ENCODE measurements around the gene FJX1.

Gene FJX1

GRCh38 chr11:35617316-35617686 lies 959 bp upstream of the FJX1 start:
- Mint-ChIP-seq H3K27me3 (peaks cover 58% of the 10 kb centered on the region), H3K4me1 (peaks cover 14% of the 10 kb centered on the region), H3K9me3 (no peaks in the 10 kb centered on the region)

DNA sequence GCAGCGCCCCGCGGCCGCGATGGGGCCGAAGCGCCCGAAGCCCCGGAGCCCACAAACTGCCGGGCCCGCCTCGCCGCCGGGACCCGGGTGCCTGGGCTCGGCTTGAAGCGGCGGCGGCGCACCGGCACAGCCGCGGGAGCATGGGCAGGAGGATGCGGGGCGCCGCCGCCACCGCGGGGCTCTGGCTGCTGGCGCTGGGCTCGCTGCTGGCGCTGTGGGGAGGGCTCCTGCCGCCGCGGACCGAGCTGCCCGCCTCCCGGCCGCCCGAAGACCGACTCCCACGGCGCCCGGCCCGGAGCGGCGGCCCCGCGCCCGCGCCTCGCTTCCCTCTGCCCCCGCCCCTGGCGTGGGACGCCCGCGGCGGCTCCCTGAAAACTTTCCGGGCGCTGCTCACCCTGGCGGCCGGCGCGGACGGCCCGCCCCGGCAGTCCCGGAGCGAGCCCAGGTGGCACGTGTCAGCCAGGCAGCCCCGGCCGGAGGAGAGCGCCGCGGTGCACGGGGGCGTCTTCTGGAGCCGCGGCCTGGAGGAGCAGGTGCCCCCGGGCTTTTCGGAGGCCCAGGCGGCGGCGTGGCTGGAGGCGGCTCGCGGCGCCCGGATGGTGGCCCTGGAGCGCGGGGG lies 346 bp downstream of the FJX1 start:
- Mint-ChIP-seq H3K27ac (no peak overlapping the region), H3K4me1 (peaks cover 14% of the 10 kb centered on the region), H3K36me3 (ENCODE audit: low read depth) (no peaks in the 10 kb centered on the region), H3K27me3 (peaks cover 64% of the 10 kb centered on the region), H3K9me3 (no peaks in the 10 kb centered on the region), H3K4me3 (no peak overlapping the region)
- ATAC-seq = peak; percentile 41
- peak; percentile 12 for DNase-seq

More at GRCh38 chr11:35617316-35617686, 959 bp upstream of the FJX1 start:
- ATAC-seq (no peak), DNase-seq (no peak)
- H3K4me3 Mint-ChIP-seq = peak overlapping the region; percentile 72
- H3K36me3 Mint-ChIP-seq (ENCODE audit: low read depth) = no peaks in the 10 kb centered on the region
- peak overlapping the region; percentile 42 for H3K27ac Mint-ChIP-seq

- peak overlapping the region; percentile 57 for H3K4me3 Mint-ChIP-seq
- ATAC-seq (peak; percentile 41), DNase-seq (peak; percentile 33)
- H3K27ac Mint-ChIP-seq = no peak overlapping the region
- no peaks in the 10 kb centered on the region for H3K9me3 Mint-ChIP-seq
- H3K4me1 Mint-ChIP-seq = peaks cover 14% of the 10 kb centered on the region
- peaks cover 67% of the 10 kb centered on the region for H3K27me3 Mint-ChIP-seq
- no peaks in the 10 kb centered on the region for H3K36me3 Mint-ChIP-seq (ENCODE audit: low read depth)
These were observed 1.0 kb downstream of the FJX1 start for GRCh38 chr11:35619116-35619854.

DNA sequence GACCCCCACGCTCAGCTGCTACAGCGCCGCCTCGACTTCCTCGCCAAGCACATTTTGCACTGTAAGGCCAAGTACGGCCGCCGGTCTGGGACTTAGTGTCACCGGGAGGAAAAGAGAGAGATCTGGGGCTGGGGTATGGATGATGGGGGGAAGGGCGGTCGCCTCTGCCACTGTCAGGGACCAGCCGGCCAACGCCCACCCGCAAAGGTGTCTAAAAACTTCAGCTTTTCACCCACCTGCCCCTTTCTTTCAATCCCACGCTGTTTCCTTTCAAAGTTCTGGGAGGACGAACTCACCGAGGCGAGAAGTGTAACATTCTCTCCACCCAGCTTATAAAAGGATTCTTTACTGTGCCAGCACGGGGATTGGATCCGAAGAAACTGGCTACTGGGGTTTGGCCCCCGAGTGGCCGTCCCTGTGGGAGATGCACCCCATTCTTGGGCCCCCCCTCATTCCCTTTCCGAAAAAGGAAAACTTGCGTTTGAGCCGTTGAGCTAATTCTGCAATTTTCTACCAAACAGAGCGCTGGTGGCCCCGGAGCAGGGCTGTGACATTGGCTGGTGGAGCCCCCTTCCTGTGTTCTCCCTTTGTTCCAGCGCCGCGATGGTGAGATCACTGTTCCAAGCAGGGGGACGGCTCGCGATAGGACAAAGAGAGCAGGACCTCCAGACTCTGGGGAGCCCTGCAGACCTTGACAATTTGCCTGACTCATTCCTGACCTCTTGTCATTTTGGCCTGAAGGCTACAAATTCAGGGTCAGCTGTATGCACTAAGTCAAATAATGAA lies 1.8 kb downstream of the FJX1 start:
- Mint-ChIP-seq H3K9me3 (no peaks in the 10 kb centered on the region), H3K27me3 (peaks cover 62% of the 10 kb centered on the region), H3K36me3 (ENCODE audit: low read depth) (no peaks in the 10 kb centered on the region), H3K4me1 (peaks cover 14% of the 10 kb centered on the region), H3K4me3 (peak overlapping the region; percentile 57), H3K27ac (no peak overlapping the region)
- ATAC-seq = no peak
- peak; percentile 11 for DNase-seq

GRCh38 chr11:35620795-35621194 lies 2.5 kb downstream of the FJX1 start:
- Mint-ChIP-seq H3K27me3 (peaks cover 60% of the 10 kb centered on the region), H3K4me1 (peaks cover 14% of the 10 kb centered on the region), H3K27ac (no peak overlapping the region), H3K4me3 (no peak overlapping the region), H3K36me3 (ENCODE audit: low read depth) (no peaks in the 10 kb centered on the region), H3K9me3 (no peaks in the 10 kb centered on the region)
- DNase-seq (no peak), ATAC-seq (no peak)

- no peak for ATAC-seq
- no peaks in the 10 kb centered on the region for H3K36me3 Mint-ChIP-seq (ENCODE audit: low read depth)
- no peak for DNase-seq
- no peak overlapping the region for H3K27ac Mint-ChIP-seq
- peaks cover 14% of the 10 kb centered on the region for H3K4me1 Mint-ChIP-seq
- no peak overlapping the region for H3K4me3 Mint-ChIP-seq
- peaks cover 63% of the 10 kb centered on the region for H3K27me3 Mint-ChIP-seq
- H3K9me3 Mint-ChIP-seq = no peaks in the 10 kb centered on the region
These were observed 3.4 kb downstream of the FJX1 start for GRCh38 chr11:35621620-35622019.

DNA sequence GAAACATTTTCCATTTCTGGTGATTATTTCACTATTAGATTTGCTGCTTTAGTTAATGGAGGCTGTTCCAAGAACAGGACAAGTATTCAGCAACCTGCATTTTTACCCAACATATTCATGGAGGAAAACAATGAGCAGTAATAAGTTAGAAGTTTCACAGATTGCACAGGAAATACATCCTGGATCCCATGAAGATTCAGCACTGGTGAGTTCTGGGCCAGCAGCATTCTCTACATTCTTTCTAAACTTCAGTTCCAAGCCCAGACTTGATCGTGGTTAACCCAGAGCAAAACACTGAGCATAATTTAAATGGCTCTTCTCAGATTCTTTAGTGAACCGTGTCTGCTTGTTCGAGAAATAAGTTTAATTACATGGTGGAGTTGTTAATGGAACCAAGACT lies 3.8 kb downstream of the FJX1 start:
- Mint-ChIP-seq H3K36me3 (ENCODE audit: low read depth) (no peaks in the 10 kb centered on the region), H3K27ac (no peak overlapping the region), H3K27me3 (peaks cover 63% of the 10 kb centered on the region), H3K4me3 (no peak overlapping the region), H3K4me1 (peaks cover 14% of the 10 kb centered on the region), H3K9me3 (no peaks in the 10 kb centered on the region)
- ATAC-seq (no peak), DNase-seq (no peak)

- DNase-seq (no peak), ATAC-seq (no peak)
- no peaks in the 10 kb centered on the region for H3K9me3 Mint-ChIP-seq
- no peak overlapping the region for H3K4me3 Mint-ChIP-seq
- peaks cover 10% of the 10 kb centered on the region for H3K4me1 Mint-ChIP-seq
- no peak overlapping the region for H3K27ac Mint-ChIP-seq
- H3K27me3 Mint-ChIP-seq = peaks cover 66% of the 10 kb centered on the region
- H3K36me3 Mint-ChIP-seq (ENCODE audit: low read depth) = no peaks in the 10 kb centered on the region
These were observed 5.4 kb downstream of the FJX1 start for GRCh38 chr11:35623621-35624168.

GRCh38 chr11:35624316-35624715 lies 6.1 kb downstream of the FJX1 start:
- Mint-ChIP-seq H3K9me3 (no peaks in the 10 kb centered on the region), H3K4me3 (no peak overlapping the region), H3K27me3 (peaks cover 70% of the 10 kb centered on the region), H3K4me1 (peaks cover 10% of the 10 kb centered on the region), H3K27ac (no peak overlapping the region), H3K36me3 (ENCODE audit: low read depth) (no peaks in the 10 kb centered on the region)
- DNase-seq (no peak), ATAC-seq (no peak)

- peaks cover 73% of the 10 kb centered on the region for H3K27me3 Mint-ChIP-seq
- no peaks in the 10 kb centered on the region for H3K9me3 Mint-ChIP-seq
- DNase-seq (no peak), ATAC-seq (no peak)
- H3K4me1 Mint-ChIP-seq = peaks cover 6% of the 10 kb centered on the region
- no peak overlapping the region for H3K4me3 Mint-ChIP-seq
- no peak overlapping the region for H3K27ac Mint-ChIP-seq
- H3K36me3 Mint-ChIP-seq (ENCODE audit: low read depth) = no peaks in the 10 kb centered on the region
These were observed 6.5 kb downstream of the FJX1 start for GRCh38 chr11:35624781-35625180.

GRCh38 chr11:35626501-35626900 lies 8.2 kb downstream of the FJX1 start:
- peaks cover 67% of the 10 kb centered on the region for H3K27me3 Mint-ChIP-seq
- ATAC-seq = no peak

GRCh38 chr11:35629511-35629910 lies 11.3 kb downstream of the FJX1 start:
- Mint-ChIP-seq H3K36me3 (ENCODE audit: low read depth) (no peaks in the 10 kb centered on the region), H3K27me3 (peaks cover 59% of the 10 kb centered on the region), H3K27ac (no peak overlapping the region), H3K4me3 (no peak overlapping the region), H3K4me1 (no peaks in the 10 kb centered on the region), H3K9me3 (no peaks in the 10 kb centered on the region)
- DNase-seq (no peak), ATAC-seq (no peak)

More at GRCh38 chr11:35626501-35626900, 8.2 kb downstream of the FJX1 start:
- no peaks in the 10 kb centered on the region for H3K9me3 Mint-ChIP-seq
- H3K27ac Mint-ChIP-seq = no peak overlapping the region
- no peak for DNase-seq
- no peak overlapping the region for H3K4me3 Mint-ChIP-seq
- no peaks in the 10 kb centered on the region for H3K36me3 Mint-ChIP-seq (ENCODE audit: low read depth)
- no peaks in the 10 kb centered on the region for H3K4me1 Mint-ChIP-seq

DNA sequence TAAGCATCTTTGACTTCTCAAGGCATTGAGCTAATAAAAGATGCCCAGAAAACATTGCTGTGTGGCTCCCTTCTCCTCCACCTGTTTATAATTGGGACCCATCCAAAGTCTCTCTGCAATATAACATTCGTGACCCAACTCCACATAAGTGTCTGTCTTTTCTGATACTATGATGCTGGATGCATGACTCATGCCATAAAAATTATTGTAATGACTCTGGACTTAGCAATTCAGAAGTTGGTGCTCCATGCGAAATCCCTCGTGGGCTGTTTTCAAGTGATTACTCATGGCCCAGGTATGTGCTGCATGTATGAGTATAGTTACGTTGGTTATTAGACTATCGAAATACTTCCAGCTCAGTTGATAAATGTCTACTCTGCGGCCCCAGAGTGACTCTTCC lies 11.7 kb downstream of the FJX1 start:
- Mint-ChIP-seq H3K36me3 (ENCODE audit: low read depth) (no peaks in the 10 kb centered on the region), H3K27ac (no peak overlapping the region), H3K4me3 (no peak overlapping the region), H3K9me3 (no peaks in the 10 kb centered on the region), H3K27me3 (peaks cover 59% of the 10 kb centered on the region), H3K4me1 (no peaks in the 10 kb centered on the region)
- DNase-seq = no peak
- ATAC-seq = no peak

- no peak for DNase-seq
- Mint-ChIP-seq H3K27me3 (peaks cover 54% of the 10 kb centered on the region), H3K4me1 (no peaks in the 10 kb centered on the region)
These were observed 13.6 kb downstream of the FJX1 start for GRCh38 chr11:35631891-35632290.

More at GRCh38 chr11:35631891-35632290, 13.6 kb downstream of the FJX1 start:
- no peaks in the 10 kb centered on the region for H3K9me3 Mint-ChIP-seq
- H3K27ac Mint-ChIP-seq = no peak overlapping the region
- no peaks in the 10 kb centered on the region for H3K36me3 Mint-ChIP-seq (ENCODE audit: low read depth)
- ATAC-seq = no peak
- no peak overlapping the region for H3K4me3 Mint-ChIP-seq
